HCT116 (cell line): ENCODE measurements around the gene SPRR2B. TPM values are rescaled to one million over a fixed set of nuclear protein-coding genes. Genes with fewer than 3 reads are reported as not detected.

Experiments
- EGR1 ChIP-seq: IDR thresholded peaks from 2 replicates; pipeline ENCODE4 v1.6.1; 2012; ENCODE audit warnings: low read depth
- ELF1 ChIP-seq: IDR thresholded peaks from 2 replicates; pipeline ENCODE4 v1.6.1; 2012; ENCODE audit warnings: low read depth, borderline replicate concordance
- EZH2 ChIP-seq: fragments of 200-600 bp; sonication (generic); IDR thresholded peaks from 2 replicates; pipeline ENCODE4 v1.6.1; 2017; ENCODE audit warnings: antibody characterized with exemption, mixed run types
- EZH2phosphoT487 ChIP-seq: fragments of 200-600 bp; IDR thresholded peaks from 2 replicates; pipeline ENCODE4 v1.6.1; 2018; ENCODE audit warnings: antibody characterized with exemption, borderline replicate concordance
- MAX ChIP-seq: IDR thresholded peaks from 2 replicates; pipeline ENCODE4 v1.6.1; 2012
- POLR2A ChIP-seq: IDR thresholded peaks from 2 replicates; pipeline ENCODE4 v1.7.0; 2011; ENCODE audit warnings: borderline replicate concordance; ENCODE audit not compliant: insufficient read depth, insufficient read length; ENCODE audit errors: extremely low read depth
- POLR2AphosphoS5 ChIP-seq: IDR thresholded peaks from 2 replicates; pipeline ENCODE4 v1.6.1; 2011; ENCODE audit warnings: mild to moderate bottlenecking, low read depth, low read length, moderate library complexity
- SIN3A ChIP-seq: IDR thresholded peaks from 2 replicates; pipeline ENCODE4 v1.6.1; 2012; ENCODE audit warnings: low read depth
- SP1 ChIP-seq: IDR thresholded peaks from 2 replicates; pipeline ENCODE4 v1.6.1; 2012; ENCODE audit warnings: low read depth
- SRF ChIP-seq: IDR thresholded peaks from 2 replicates; pipeline ENCODE4 v1.6.1; 2012; ENCODE audit warnings: low read depth
- YY1 ChIP-seq: IDR thresholded peaks from 2 replicates; pipeline ENCODE4 v1.6.1; 2011; ENCODE audit warnings: low read length, low read depth, moderate library complexity, mild to moderate bottlenecking; ENCODE audit not compliant: insufficient replicate concordance; ENCODE audit errors: extremely low read depth
- ZFX ChIP-seq: fragments of 450-650 bp; IDR thresholded peaks from 2 replicates; pipeline ENCODE4 v1.6.1; 2017
- ZNF274 ChIP-seq: fragments of 200-500 bp; sonication (Bioruptor generic); IDR thresholded peaks from 2 replicates; pipeline ENCODE4 v1.6.1; 2014; ENCODE audit warnings: mild to moderate bottlenecking, low read depth, low read length, inconsistent platforms
- total RNA-seq: library from RNA; stranded (reverse); gene quantifications from one replicate; pipeline ENCODE4 v1.2.1, GENCODE V29; 2021; ENCODE audit not compliant: unreplicated experiment
- TF ChIP-seq, protein P1 (sequence below): IDR thresholded peaks from 2 replicates; pipeline ENCODE4 v1.6.1; 2012; ENCODE audit warnings: low read depth

The SPRR2B gene
- total RNA-seq, 1 experiment from 2014 or later = not detected

GRCh38 chr1:153032677-153033308 is 38.6 kb downstream of the SPRR2B start (continued):
- TF ChIP-seq ELF1 = no peak
- no peak for TF ChIP-seq EZH2phosphoT487
- no peak for TF ChIP-seq EZH2
- no peak for TF ChIP-seq POLR2A
- TF ChIP-seq SRF = 0 out of 2 replicates have a peak, but pooled peaks have one; percentile 18
- TF ChIP-seq POLR2AphosphoS5 = no peak
- TF ChIP-seq ZNF274 = no peak
- TF ChIP-seq SIN3A = no peak
- no peak for TF ChIP-seq EGR1
- no peak for TF ChIP-seq MAX
- TF ChIP-seq YY1 = no peak
- TF ChIP-seq SP1 = no peak
- TF ChIP-seq, protein P1, sequence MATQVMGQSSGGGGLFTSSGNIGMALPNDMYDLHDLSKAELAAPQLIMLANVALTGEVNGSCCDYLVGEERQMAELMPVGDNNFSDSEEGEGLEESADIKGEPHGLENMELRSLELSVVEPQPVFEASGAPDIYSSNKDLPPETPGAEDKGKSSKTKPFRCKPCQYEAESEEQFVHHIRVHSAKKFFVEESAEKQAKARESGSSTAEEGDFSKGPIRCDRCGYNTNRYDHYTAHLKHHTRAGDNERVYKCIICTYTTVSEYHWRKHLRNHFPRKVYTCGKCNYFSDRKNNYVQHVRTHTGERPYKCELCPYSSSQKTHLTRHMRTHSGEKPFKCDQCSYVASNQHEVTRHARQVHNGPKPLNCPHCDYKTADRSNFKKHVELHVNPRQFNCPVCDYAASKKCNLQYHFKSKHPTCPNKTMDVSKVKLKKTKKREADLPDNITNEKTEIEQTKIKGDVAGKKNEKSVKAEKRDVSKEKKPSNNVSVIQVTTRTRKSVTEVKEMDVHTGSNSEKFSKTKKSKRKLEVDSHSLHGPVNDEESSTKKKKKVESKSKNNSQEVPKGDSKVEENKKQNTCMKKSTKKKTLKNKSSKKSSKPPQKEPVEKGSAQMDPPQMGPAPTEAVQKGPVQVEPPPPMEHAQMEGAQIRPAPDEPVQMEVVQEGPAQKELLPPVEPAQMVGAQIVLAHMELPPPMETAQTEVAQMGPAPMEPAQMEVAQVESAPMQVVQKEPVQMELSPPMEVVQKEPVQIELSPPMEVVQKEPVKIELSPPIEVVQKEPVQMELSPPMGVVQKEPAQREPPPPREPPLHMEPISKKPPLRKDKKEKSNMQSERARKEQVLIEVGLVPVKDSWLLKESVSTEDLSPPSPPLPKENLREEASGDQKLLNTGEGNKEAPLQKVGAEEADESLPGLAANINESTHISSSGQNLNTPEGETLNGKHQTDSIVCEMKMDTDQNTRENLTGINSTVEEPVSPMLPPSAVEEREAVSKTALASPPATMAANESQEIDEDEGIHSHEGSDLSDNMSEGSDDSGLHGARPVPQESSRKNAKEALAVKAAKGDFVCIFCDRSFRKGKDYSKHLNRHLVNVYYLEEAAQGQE = no peak
- no peak for TF ChIP-seq ZFX
